ENCODE measurements around the gene PTPN20. TPM values are rescaled to one million over a fixed set of nuclear protein-coding genes. Genes with fewer than 3 reads are reported as not detected.

PTPN20 gene
- total and polyA plus RNA-seq, 2 of the 8 experiments (the other 6 are each of a cell fraction or from before 2014, with no cell fraction given), result not detected

- no peak for TF ChIP-seq TBP (IDR thresholded peaks at IDR 0.05; ENCODE audit: low read depth, low read length)
- no peak for TF ChIP-seq E2F6 (IDR thresholded peaks at IDR 0.05)
- no peak for TF ChIP-seq BCL11A (IDR thresholded peaks at IDR 0.05; ENCODE audit: low read depth in 2 of 2, low read length in 2 of 2)
- TF ChIP-seq RNF2 (IDR thresholded peaks at IDR 0.05; ENCODE audit: borderline replicate concordance, low read depth, low read length, missing control alignments, poor library complexity, severe bottlenecking), result no peak
- no peak for TF ChIP-seq FOSL1 (IDR thresholded peaks at IDR 0.05; ENCODE audit: insufficient read depth, low read depth, low read length)
- no peak for TF ChIP-seq RAD21 (IDR thresholded peaks at IDR 0.05 in 1 of 2, conservative IDR thresholded peaks at IDR 0.05 in 1 of 2; ENCODE audit: low read depth in 2 of 2, low read length in 2 of 2)
These were observed 124.1 kb downstream of the PTPN20 start (continued) for GRCh38 chr10:47035171-47035818.
